ENCODE results near the gene LSAMP. TPM values are rescaled to one million over a fixed set of nuclear protein-coding genes. Genes with fewer than 3 reads are reported as not detected.

LSAMP gene
- total RNA-seq, 1 donor from 2014 or later, result 18.0 TPM

GRCh38 chr3:116443191-116443661 is 2.1 kb downstream of the LSAMP start:
- DNase-seq (ENCODE audit: low spot score), result peak; percentile 3
- H3K4me2 ChIP-seq, result peak overlapping the region; percentile 92
- peak overlapping the region; percentile 77 for H3K4me3 ChIP-seq
- H3K36me3 ChIP-seq, result no peaks in the 10 kb centered on the region
- peaks cover 43% of the 10 kb centered on the region for H3K4me1 ChIP-seq
- H3K9me3 ChIP-seq (ENCODE audit: low read depth), result no peaks in the 10 kb centered on the region
- no peak overlapping the region for H2AFZ ChIP-seq (replicated peaks)
- Mint-ChIP-seq H3K27ac (peak overlapping the region; percentile 85), H3K27me3 (ENCODE audit: insufficient read depth, low read depth) (peaks cover 4% of the 10 kb centered on the region), H3K4me1 (peaks cover 38% of the 10 kb centered on the region), H3K36me3 (peaks cover 3% of the 10 kb centered on the region), H3K4me3 (peak overlapping the region; percentile 95), H3K9me3 (no peaks in the 10 kb centered on the region)
- H3F3A ChIP-seq (ENCODE audit: low read depth), result peaks cover 23% of the 10 kb centered on the region
- H3K27ac ChIP-seq, result no peak overlapping the region
- no peaks in the 10 kb centered on the region for H4K20me1 ChIP-seq (ENCODE audit: low read depth)
- H3K27me3 ChIP-seq, result no peaks in the 10 kb centered on the region
- TF ChIP-seq EZH2 (IDR thresholded peaks at IDR 0.05) (no peak), CTCF (IDR thresholded peaks at IDR 0.05) (no peak), EZH2phosphoT487 (IDR thresholded peaks at IDR 0.05) (no peak)
- no peak overlapping the region for H3K9ac ChIP-seq
- H3K79me2 ChIP-seq (ENCODE audit: low read depth), result peaks cover 34% of the 10 kb centered on the region

- peak overlapping the region; percentile 77 for H3K4me3 ChIP-seq
- no peak overlapping the region for H2AFZ ChIP-seq (replicated peaks)
- peaks cover 43% of the 10 kb centered on the region for H3K4me1 ChIP-seq
- peak overlapping the region; percentile 92 for H3K4me2 ChIP-seq
- H3K27me3 Mint-ChIP-seq (ENCODE audit: insufficient read depth, low read depth), result peaks cover 4% of the 10 kb centered on the region
- peaks cover 36% of the 10 kb centered on the region for H3K79me2 ChIP-seq (ENCODE audit: low read depth)
- TF ChIP-seq CTCF (IDR thresholded peaks at IDR 0.05) (no peak), EZH2 (IDR thresholded peaks at IDR 0.05) (no peak), EZH2phosphoT487 (IDR thresholded peaks at IDR 0.05) (no peak)
- no peak overlapping the region for H3K27ac ChIP-seq
- no peaks in the 10 kb centered on the region for H4K20me1 ChIP-seq (ENCODE audit: low read depth)
- DNase-seq (ENCODE audit: low spot score), result peak; percentile 7
- H3K9ac ChIP-seq, result no peak overlapping the region
- H3K4me1 Mint-ChIP-seq, result peaks cover 36% of the 10 kb centered on the region
- H3K36me3 ChIP-seq, result no peaks in the 10 kb centered on the region
- H3K36me3 Mint-ChIP-seq, result peaks cover 3% of the 10 kb centered on the region
- H3F3A ChIP-seq (ENCODE audit: low read depth), result peaks cover 23% of the 10 kb centered on the region
- H3K9me3 Mint-ChIP-seq, result no peaks in the 10 kb centered on the region
- peak overlapping the region; percentile 80 for H3K27ac Mint-ChIP-seq
- H3K9me3 ChIP-seq (ENCODE audit: low read depth), result no peaks in the 10 kb centered on the region
- no peaks in the 10 kb centered on the region for H3K27me3 ChIP-seq
- peak overlapping the region; percentile 95 for H3K4me3 Mint-ChIP-seq
Observed at GRCh38 chr3:116442331-116443021, 2.8 kb downstream of the LSAMP start.

- peaks cover 33% of the 10 kb centered on the region for H3K4me1 Mint-ChIP-seq
- Histone ChIP-seq H3K79me2 (ENCODE audit: low read depth) (peaks cover 36% of the 10 kb centered on the region), H3K36me3 (no peaks in the 10 kb centered on the region), H3K27me3 (no peaks in the 10 kb centered on the region), H2AFZ (replicated peaks) (no peak overlapping the region), H3K27ac (no peak overlapping the region), H3F3A (ENCODE audit: low read depth) (peaks cover 23% of the 10 kb centered on the region), H3K9me3 (ENCODE audit: low read depth) (no peaks in the 10 kb centered on the region), H3K4me2 (peak overlapping the region; percentile 92), H3K9ac (no peak overlapping the region), H3K4me3 (no peak overlapping the region), H3K4me1 (peaks cover 43% of the 10 kb centered on the region), H4K20me1 (ENCODE audit: low read depth) (no peaks in the 10 kb centered on the region)
- H3K9me3 Mint-ChIP-seq, result no peaks in the 10 kb centered on the region
- H3K27me3 Mint-ChIP-seq (ENCODE audit: insufficient read depth, low read depth), result peaks cover 4% of the 10 kb centered on the region
- H3K4me3 Mint-ChIP-seq, result peak overlapping the region; percentile 95
- TF ChIP-seq EZH2phosphoT487 (IDR thresholded peaks at IDR 0.05) (no peak), EZH2 (IDR thresholded peaks at IDR 0.05) (no peak), CTCF (IDR thresholded peaks at IDR 0.05) (no peak)
- H3K36me3 Mint-ChIP-seq, result peaks cover 6% of the 10 kb centered on the region
- peak overlapping the region; percentile 46 for H3K27ac Mint-ChIP-seq
- peak; percentile 1 for DNase-seq (ENCODE audit: low spot score)
Observed at GRCh38 chr3:116441652-116442051, 3.6 kb downstream of the LSAMP start.

Data from neural progenitor cell (in vitro differentiated cells).